Mesenchymal stem cell (in vitro differentiated cells and primary cell): ENCODE results near the gene TRIM46.

ENCODE experiments used
- DNase-seq: peaks from one replicate; pipeline ENCODE4 v3.0.0-alpha.2; 2013
- H2AFZ ChIP-seq: one replicate; pipeline ENCODE4 v1.6.1; 2013; ENCODE audit warnings: low read depth, mild to moderate bottlenecking, control low read depth, inconsistent platforms, low read length, moderate library complexity
- H2AK5ac ChIP-seq: 2 replicates; pipeline ENCODE4 v1.6.1; 2013; ENCODE audit warnings: low read length, moderate library complexity, mild to moderate bottlenecking, inconsistent platforms; ENCODE audit not compliant: severe bottlenecking
- H2BK120ac ChIP-seq: one replicate; pipeline ENCODE4 v1.6.1; 2013; ENCODE audit warnings: low read depth, mild to moderate bottlenecking, inconsistent platforms, low read length, moderate library complexity
- H2BK12ac ChIP-seq, 2 experiments: one replicate each; pipeline ENCODE4 v1.6.1; 2013; ENCODE audit warnings: inconsistent platforms in 2 of 2, low read length in 2 of 2, mild to moderate bottlenecking in 2 of 2, moderate library complexity in 2 of 2, control low read depth in 1 of 2
- H2BK15ac ChIP-seq: one replicate; pipeline ENCODE4 v1.6.1; 2013; ENCODE audit warnings: mild to moderate bottlenecking, low read depth, inconsistent platforms; ENCODE audit not compliant: poor library complexity, severe bottlenecking
- H2BK5ac ChIP-seq: 2 replicates; pipeline ENCODE4 v1.6.1; 2013; ENCODE audit warnings: low read depth, mild to moderate bottlenecking, low read length, control low read depth, inconsistent platforms; ENCODE audit not compliant: poor library complexity, severe bottlenecking
- H3K14ac ChIP-seq, 2 experiments: one replicate each; pipeline ENCODE4 v1.6.1; 2013; ENCODE audit warnings: inconsistent platforms in 2 of 2, low read length in 2 of 2, control low read depth in 1 of 2, mild to moderate bottlenecking in 1 of 2, moderate library complexity in 1 of 2
- H3K18ac ChIP-seq, 2 experiments: one replicate each; pipeline ENCODE4 v1.6.1; 2013; ENCODE audit warnings: inconsistent platforms in 2 of 2, low read length in 2 of 2, control low read depth in 1 of 2, low read depth in 1 of 2, mild to moderate bottlenecking in 1 of 2
- H3K23ac ChIP-seq, 2 experiments: one replicate each; pipeline ENCODE4 v1.6.1; 2013; ENCODE audit warnings: inconsistent platforms in 2 of 2, low read length in 2 of 2, mild to moderate bottlenecking in 2 of 2, moderate library complexity in 2 of 2, control low read depth in 1 of 2
- H3K27ac ChIP-seq: 2 replicates; pipeline ENCODE4 v1.5.1; 2013; ENCODE audit warnings: mild to moderate bottlenecking, moderate library complexity, low read length, control low read depth, inconsistent platforms; ENCODE audit not compliant: poor library complexity, severe bottlenecking
- H3K27me3 ChIP-seq, 2 experiments: 2 replicates each; pipeline versions ENCODE4 v1.6.1 to v1.7.0; 2013; ENCODE audit warnings: low read length in 2 of 2, mild to moderate bottlenecking in 2 of 2, moderate library complexity in 2 of 2, control low read depth in 1 of 2, inconsistent platforms in 1 of 2; ENCODE audit not compliant: control insufficient read depth in 1 of 2, insufficient read depth in 1 of 2
- H3K36me3 ChIP-seq, 2 experiments: 2 replicates each; pipeline versions ENCODE4 v1.6.1 to v1.7.0; 2013; ENCODE audit warnings: low read length in 2 of 2, control low read depth in 1 of 2, inconsistent platforms in 1 of 2, low read depth in 1 of 2, mild to moderate bottlenecking in 1 of 2; ENCODE audit not compliant: insufficient read depth in 2 of 2, control insufficient read depth in 1 of 2
- H3K4ac ChIP-seq, 2 experiments: one replicate each; pipeline ENCODE4 v1.6.1; 2013; ENCODE audit warnings: inconsistent platforms in 2 of 2, low read length in 2 of 2, mild to moderate bottlenecking in 2 of 2, moderate library complexity in 2 of 2, control low read depth in 1 of 2, low read depth in 1 of 2
- H3K4me1 ChIP-seq: 2 replicates; pipeline ENCODE4 v1.6.1; 2013; ENCODE audit warnings: low read depth, low read length, control low read depth; ENCODE audit not compliant: control insufficient read depth, insufficient read depth
- H3K4me2 ChIP-seq: 2 replicates; pipeline ENCODE4 v1.6.1; 2013; ENCODE audit warnings: low read length, mild to moderate bottlenecking, inconsistent platforms; ENCODE audit not compliant: poor library complexity, severe bottlenecking
- H3K4me3 ChIP-seq, 2 experiments: 2 replicates each; pipeline versions ENCODE4 v1.5.1 to v1.7.0; 2013; ENCODE audit warnings: low read length in 2 of 2, mild to moderate bottlenecking in 2 of 2, control low read depth in 1 of 2, low read depth in 1 of 2; ENCODE audit not compliant: insufficient read depth in 1 of 2
- H3K79me1 ChIP-seq: replicated peaks from 2 replicates; pipeline ENCODE4 v1.6.1; 2013; ENCODE audit warnings: mild to moderate bottlenecking, control low read depth, low read length, inconsistent platforms; ENCODE audit not compliant: poor library complexity, severe bottlenecking
- H3K9ac ChIP-seq: 2 replicates; pipeline ENCODE4 v1.7.0; 2013; ENCODE audit warnings: mild to moderate bottlenecking, low read length, moderate library complexity
- H3K9me3 ChIP-seq: 2 replicates; pipeline ENCODE4 v1.7.0; 2013; ENCODE audit warnings: mild to moderate bottlenecking, low read length; ENCODE audit not compliant: control insufficient read depth
- H4K8ac ChIP-seq: one replicate; pipeline ENCODE4 v1.6.1; 2013; ENCODE audit warnings: inconsistent platforms, mild to moderate bottlenecking, low read length, moderate library complexity
- H4K91ac ChIP-seq: one replicate; pipeline ENCODE4 v1.6.1; 2013; ENCODE audit warnings: mild to moderate bottlenecking, low read length, inconsistent platforms
- WGBS: methylation state at CpG from one replicate; pipeline ENCODE4 v1.1.7; 2013; ENCODE audit warnings: mixed read lengths; 5-methylcytosine and 5-hydroxymethylcytosine counted together

Gene TRIM46

DNA sequence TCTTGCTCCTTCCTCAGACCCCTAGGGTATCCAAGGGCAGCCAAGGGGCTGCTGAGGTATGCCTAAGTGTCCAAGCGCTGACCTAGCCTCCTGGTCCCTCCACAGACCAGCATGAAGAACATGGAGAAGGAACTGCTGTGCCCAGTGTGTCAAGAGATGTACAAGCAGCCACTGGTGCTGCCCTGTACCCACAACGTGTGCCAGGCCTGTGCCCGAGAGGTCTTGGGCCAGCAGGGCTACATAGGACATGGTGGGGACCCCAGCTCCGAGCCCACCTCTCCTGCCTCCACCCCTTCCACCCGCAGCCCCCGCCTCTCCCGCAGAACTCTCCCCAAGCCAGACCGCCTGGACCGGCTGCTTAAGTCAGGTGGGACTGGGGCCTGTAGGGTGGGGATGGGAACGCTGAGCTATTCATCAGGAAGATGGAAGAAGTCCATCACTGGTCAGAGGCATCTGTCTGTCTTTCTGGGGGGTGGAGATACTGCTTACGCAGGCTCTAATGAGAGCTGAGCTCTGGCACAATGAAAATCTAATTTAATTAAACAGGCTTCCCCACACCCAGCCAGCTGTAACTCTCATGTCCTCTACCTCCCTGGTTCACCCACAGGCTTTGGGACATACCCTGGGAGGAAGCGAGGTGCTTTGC lies 1.8 kb downstream of the TRIM46 start:
- no peak for DNase-seq

DNA sequence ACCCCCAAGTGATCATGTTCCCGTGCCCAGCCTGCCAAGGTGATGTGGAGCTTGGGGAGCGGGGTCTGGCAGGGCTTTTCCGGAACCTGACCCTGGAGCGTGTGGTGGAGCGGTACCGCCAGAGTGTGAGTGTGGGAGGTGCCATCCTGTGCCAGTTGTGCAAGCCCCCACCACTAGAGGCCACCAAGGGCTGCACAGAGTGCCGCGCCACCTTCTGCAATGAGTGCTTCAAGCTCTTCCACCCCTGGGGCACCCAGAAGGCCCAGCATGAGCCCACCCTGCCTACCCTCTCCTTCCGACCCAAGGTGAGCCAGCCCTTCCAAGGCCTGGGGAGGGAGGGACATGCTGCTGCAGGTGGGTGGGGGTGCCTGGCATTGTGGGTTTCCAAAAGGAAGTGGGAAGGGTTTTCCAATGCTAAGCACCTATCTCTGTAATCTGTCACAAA lies 2.3 kb downstream of the TRIM46 start:
- Histone ChIP-seq H3K79me1 (peaks cover 15% of the 10 kb centered on the region), H2BK15ac (no peak overlapping the region), H2BK120ac (no peak overlapping the region), H2BK12ac (no peak overlapping the region), H3K36me3 (peaks cover 38 to 46% of the 10 kb centered on the region in 2 experiments), H3K27ac (no peak overlapping the region), H2BK5ac (no peak overlapping the region), H3K4ac (no peak overlapping the region), H3K27me3 (no peaks in the 10 kb centered on the region), H2AK5ac (no peak overlapping the region), H4K8ac (no peak overlapping the region), H3K4me3 (no peak overlapping the region), H4K91ac (no peak overlapping the region), H3K9me3 (no peaks in the 10 kb centered on the region), H3K18ac (no peak overlapping the region), H2AFZ (no peak overlapping the region), H3K4me1 (peaks cover 26% of the 10 kb centered on the region), H3K14ac (no peak overlapping the region), H3K9ac (no peak overlapping the region), H3K4me2 (no peak overlapping the region), H3K23ac (no peak overlapping the region)
- no peak for DNase-seq
- 94% methylated on average over 6 of the region's 9 CpGs for WGBS

More for the DNA sequence above, 1.8 kb downstream of the TRIM46 start:
- H3K14ac ChIP-seq = no peak overlapping the region
- H4K8ac ChIP-seq = no peak overlapping the region
- H3K36me3 ChIP-seq = peaks cover 43 to 51% of the 10 kb centered on the region in 2 experiments
- H3K4me2 ChIP-seq = peak overlapping the region; percentile 72
- H3K27ac ChIP-seq = no peak overlapping the region
- H4K91ac ChIP-seq = peak overlapping the region; percentile 56
- peak overlapping the region in 1 of 2 experiments; percentile 96 for H3K4me3 ChIP-seq
- no peaks in the 10 kb centered on the region for H3K9me3 ChIP-seq
- no peak overlapping the region for H2BK5ac ChIP-seq
- WGBS = 98% methylated on average over 5 of the region's 12 CpGs
- no peak overlapping the region for H2AK5ac ChIP-seq
- H3K23ac ChIP-seq = peak overlapping the region in 1 of 2 experiments; percentile 68
- no peaks in the 10 kb centered on the region for H3K27me3 ChIP-seq
- H2BK120ac ChIP-seq = no peak overlapping the region
- H3K18ac ChIP-seq = no peak overlapping the region
- H2BK12ac ChIP-seq = no peak overlapping the region
- no peak overlapping the region for H2BK15ac ChIP-seq
- peak overlapping the region in 1 of 2 experiments; percentile 1 for H3K4ac ChIP-seq
- peak overlapping the region; percentile 96 for H3K9ac ChIP-seq
- H3K4me1 ChIP-seq = peaks cover 26% of the 10 kb centered on the region
- peaks cover 19% of the 10 kb centered on the region for H3K79me1 ChIP-seq
- no peak overlapping the region for H2AFZ ChIP-seq

DNA sequence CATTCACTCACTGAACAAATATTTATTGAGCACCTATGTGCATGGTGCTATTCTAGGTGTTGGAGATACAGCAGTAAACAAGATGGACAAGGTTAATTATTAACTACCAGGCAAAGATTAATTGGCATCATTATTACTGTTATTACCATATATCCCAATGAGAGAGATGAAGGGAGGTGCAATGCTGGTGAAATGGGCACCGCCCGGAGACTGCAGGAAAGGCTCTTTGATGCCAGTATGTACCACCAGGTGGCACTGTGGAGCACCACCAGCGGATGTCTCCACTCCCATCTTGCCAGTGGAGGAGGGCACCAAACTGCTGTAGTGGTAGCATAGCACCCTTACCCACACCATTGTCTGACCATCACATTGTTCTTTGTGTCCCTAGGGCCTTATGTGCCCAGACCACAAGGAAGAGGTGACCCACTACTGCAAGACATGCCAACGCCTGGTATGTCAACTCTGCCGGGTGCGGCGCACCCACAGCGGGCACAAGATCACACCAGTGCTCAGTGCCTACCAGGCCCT lies 3.0 kb downstream of the TRIM46 start:
- H3K27ac ChIP-seq = no peak overlapping the region
- H3K4me3 ChIP-seq = no peak overlapping the region
- H3K4ac ChIP-seq = peak overlapping the region in 1 of 2 experiments; percentile 5
- H2AK5ac ChIP-seq = peak overlapping the region; percentile 20
- H3K18ac ChIP-seq = peak overlapping the region in 1 of 2 experiments; percentile 28
- peaks cover 14% of the 10 kb centered on the region for H3K79me1 ChIP-seq
- H2AFZ ChIP-seq = no peak overlapping the region
- 64% methylated on average over 8 of the region's 8 CpGs for WGBS
- H4K91ac ChIP-seq = peak overlapping the region; percentile 52
- peak; percentile 70 for DNase-seq
- no peak overlapping the region for H2BK15ac ChIP-seq
- H3K4me1 ChIP-seq = peaks cover 26% of the 10 kb centered on the region
- H2BK5ac ChIP-seq = no peak overlapping the region
- no peak overlapping the region for H3K23ac ChIP-seq
- no peaks in the 10 kb centered on the region for H3K9me3 ChIP-seq
- H3K27me3 ChIP-seq = no peaks in the 10 kb centered on the region
- H3K4me2 ChIP-seq = no peak overlapping the region
- H2BK12ac ChIP-seq = peak overlapping the region; percentile 6 to 33
- peak overlapping the region; percentile 81 for H4K8ac ChIP-seq
- H3K9ac ChIP-seq = peak overlapping the region; percentile 27
- no peak overlapping the region for H2BK120ac ChIP-seq
- no peak overlapping the region for H3K14ac ChIP-seq
- peaks cover 37 to 47% of the 10 kb centered on the region in 2 experiments for H3K36me3 ChIP-seq

DNA sequence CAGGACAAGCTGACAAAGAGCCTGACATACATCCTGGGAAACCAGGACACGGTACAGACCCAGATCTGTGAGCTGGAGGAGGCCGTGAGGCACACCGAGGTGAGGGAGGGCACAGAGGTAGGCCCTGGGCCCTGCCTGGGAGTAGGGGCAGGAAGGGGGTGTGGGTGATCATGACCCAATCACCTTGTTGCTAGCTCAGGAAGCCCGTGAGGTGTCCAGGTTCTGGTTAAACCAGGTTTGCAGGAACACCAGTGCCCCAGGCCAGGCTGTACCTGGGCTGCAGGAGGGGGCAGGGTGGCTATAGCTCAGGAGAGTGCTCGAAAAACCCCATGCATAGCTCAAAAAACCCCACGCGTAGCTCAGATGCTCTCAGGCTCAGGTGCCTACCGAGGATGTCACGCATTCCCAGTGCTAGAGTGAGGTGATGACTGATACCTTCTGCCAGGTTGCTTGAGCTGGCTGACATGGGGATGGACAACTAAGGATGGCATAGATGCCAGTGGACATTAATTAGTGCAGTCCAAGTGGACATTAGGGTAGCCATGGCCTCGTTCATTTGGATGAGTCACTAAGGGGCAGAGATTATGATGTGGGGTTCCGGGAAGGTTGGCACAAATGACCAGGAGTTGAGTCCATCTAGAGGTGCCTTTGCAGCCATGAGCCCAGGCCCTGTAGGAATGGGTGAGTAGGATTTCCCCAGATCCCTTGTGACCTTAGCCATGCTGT lies 3.7 kb downstream of the TRIM46 start:
- Histone ChIP-seq H3K9me3 (no peaks in the 10 kb centered on the region), H2BK12ac (peak overlapping the region in 1 of 2 experiments; percentile 6), H3K9ac (peak overlapping the region; percentile 27), H2BK120ac (no peak overlapping the region), H3K27me3 (no peaks in the 10 kb centered on the region), H2AK5ac (peak overlapping the region; percentile 20), H4K8ac (no peak overlapping the region), H3K18ac (no peak overlapping the region), H2BK5ac (no peak overlapping the region), H2AFZ (no peak overlapping the region), H2BK15ac (no peak overlapping the region), H3K4ac (no peak overlapping the region), H3K4me3 (no peak overlapping the region), H3K27ac (no peak overlapping the region), H3K14ac (no peak overlapping the region), H3K4me2 (no peak overlapping the region), H3K79me1 (peaks cover 14% of the 10 kb centered on the region), H3K4me1 (peaks cover 26% of the 10 kb centered on the region), H3K23ac (no peak overlapping the region), H4K91ac (peak overlapping the region; percentile 20), H3K36me3 (peaks cover 39 to 55% of the 10 kb centered on the region in 2 experiments)
- DNase-seq = no peak
- 87% methylated on average over 11 of the region's 11 CpGs for WGBS
